Activated CD4-positive, alpha-beta T cell treated with anti-CD3 and anti-CD28 coated beads for 4 hours (primary cell): ENCODE results near the gene USP21.

ENCODE experiments used
- DNase-seq, 2 donors: peaks; one replicate each; pipeline ENCODE4 v3.0.0-alpha.2; 2020

Gene USP21

DNA sequence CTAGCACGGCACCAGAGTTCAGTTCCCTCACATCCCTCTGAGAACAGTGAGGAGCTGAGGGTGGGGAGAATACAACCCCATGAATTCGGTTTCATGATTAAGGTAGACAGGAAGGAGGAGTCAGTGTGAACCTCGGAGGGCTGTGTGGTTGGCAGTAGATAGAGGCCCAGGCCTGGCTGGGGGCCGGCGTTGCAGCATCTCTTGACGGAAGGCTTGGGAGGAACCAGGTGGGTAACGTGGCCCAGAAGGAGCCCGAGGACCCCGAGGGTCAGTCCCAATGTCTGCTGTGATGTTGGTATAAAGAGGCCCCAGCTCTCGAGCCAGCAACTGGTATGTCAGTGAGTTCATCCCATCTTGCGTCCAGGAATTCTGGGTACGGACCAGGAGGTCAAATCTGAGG is 12.4 kb downstream of the USP21 start:
- DNase-seq = no peak

DNA sequence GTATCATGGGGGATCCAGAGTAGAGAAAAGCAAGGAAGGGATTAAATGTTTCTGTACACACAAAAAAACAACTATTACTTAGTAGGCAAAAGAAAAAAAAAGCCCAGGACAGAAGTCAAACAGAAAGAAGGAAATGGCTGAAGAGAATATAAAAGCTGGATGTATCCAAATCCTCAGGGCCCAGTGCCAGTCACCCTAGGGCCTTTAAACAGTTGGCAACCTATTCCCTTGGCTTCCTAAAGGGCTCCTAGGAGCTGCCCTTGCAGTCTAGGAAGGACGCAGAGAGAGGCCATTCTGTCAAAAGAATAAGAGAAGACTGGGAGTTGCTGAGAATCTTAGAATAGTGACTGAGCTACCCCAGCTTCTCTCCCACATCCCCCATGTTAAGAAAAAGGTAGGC is 13.0 kb downstream of the USP21 start:
- DNase-seq = no peak

DNA sequence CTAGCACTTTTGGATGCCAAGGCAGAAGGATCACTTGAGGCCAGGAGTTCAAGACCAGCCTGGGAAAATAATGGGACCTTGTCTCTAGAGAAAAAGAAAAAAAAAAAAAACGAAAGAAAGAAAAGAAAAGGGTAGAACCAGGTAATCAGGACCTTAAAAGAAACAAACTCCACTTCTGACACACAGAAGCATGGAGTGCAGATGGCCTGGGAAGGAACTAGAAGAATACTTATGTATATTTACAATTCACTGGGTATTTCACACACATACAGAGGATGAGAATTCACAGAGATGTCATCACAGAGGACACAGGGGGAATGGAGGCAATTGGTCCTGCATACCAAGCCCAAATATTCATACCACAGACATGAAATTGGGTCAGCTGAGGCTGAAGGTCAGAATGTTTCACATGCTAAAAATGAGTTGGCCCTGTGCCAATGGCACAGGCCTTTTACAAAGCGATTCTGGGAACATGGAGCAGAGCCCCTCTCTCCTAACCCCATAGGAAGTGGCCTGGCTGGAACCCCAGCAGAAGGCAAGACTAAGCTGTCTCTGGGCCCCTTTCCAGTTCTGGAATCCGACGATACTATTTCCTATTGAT is 13.6 kb downstream of the USP21 start:
- no peak for DNase-seq

DNA sequence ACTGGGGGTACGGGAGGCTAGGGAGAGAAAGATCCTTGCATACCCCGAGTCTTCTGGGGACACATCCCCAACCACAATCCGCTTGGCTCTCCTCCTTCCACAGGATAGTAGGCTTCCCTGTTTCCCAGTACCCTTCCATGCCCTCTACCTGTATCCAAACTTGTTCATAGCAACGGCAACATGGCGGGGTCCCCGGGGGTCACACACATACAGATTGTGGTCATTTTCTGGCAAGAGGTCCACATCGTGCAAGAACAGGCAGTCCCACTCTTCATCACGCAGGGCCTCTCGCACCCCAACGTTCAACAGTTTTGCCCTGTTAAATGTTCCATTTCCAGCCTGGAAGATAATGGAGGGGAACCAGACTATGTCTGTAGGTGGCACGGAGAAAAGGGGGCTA is 14.4 kb downstream of the USP21 start:
- no peak for DNase-seq

DNA sequence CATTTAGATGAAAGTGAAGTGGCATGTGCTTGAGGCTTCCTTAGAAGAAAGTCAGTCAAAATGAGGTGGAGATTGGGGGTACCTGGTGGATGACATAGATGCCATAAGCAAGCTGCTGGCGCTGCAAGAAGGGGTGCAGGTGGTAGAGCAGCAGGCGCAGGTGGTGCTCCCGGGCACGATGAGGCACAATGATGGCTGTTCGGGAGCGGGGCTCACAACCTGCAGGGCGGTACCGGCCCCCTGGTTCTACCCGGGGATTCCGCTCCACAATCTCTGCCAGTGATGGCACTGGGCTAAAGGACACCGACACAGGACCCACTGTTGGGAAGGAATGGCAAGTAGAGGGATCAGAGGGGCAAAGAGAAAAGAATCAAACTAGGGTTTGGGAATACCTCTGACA is 15.6 kb downstream of the USP21 start:
- no peak for DNase-seq

DNA sequence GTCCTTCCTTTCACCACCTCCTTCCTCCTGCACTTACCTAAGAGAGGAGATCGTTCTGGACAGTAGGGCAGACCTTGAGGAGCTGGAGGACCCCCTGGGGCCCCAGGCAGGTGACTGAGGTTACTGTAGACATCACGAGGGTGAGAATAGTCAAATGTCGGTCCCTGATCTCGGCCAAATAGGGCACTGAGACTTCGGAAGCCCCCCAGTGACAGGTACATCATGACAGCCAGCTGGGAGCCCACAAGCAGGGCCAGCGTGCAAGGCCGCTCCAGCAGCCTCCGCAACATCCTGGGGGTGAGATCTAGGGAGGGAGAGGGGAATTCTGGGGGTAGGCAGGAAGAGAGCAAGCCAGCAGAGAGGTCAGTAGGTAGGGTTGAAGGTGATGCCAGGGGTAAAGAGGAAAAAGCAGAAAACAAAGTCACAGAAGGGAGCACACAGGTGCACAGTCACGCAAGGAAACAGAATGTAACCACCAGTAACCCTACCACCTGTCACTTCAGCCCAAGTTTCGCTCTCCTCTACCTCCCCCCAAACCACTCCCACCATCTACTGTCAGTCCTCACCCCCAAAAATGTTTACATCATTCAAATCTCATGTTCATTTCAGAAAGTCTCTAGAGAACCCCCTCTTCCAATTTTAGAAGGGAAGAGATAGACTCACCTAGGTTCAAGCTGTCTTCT is 16.6 kb downstream of the USP21 start:
- DNase-seq = no peak

DNA sequence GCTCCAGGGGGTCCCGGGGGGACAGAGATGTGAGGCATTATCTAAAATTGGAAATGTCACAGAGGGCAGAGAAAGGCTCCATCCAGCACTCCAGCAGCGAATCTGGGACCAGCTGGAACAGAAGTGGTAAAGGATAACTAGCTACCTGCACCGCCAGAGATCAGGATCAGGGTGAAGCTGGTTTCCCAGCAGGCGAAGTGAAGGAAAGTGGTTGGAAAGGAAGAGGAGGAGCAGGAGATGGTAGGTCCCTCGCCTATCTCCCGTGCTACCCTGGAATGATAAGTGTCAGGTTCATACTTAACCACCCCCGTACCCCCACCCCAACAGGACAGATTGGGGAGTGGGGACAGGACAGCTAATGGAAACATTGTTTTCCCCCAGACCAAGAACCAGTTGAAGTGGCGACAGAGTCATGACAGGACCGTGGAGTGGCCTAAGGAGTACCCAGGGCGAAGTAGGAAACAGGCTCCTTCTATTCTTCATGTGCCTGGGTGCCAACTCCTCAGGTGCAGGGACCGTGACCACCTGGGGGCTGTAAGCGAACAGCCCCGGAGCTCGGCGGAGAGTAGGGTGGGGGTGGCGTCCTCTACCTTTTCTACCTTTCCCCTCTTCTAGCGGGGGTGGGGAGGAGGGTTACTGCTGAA is 17.3 kb downstream of the USP21 start:
- DNase-seq = no peak

DNA sequence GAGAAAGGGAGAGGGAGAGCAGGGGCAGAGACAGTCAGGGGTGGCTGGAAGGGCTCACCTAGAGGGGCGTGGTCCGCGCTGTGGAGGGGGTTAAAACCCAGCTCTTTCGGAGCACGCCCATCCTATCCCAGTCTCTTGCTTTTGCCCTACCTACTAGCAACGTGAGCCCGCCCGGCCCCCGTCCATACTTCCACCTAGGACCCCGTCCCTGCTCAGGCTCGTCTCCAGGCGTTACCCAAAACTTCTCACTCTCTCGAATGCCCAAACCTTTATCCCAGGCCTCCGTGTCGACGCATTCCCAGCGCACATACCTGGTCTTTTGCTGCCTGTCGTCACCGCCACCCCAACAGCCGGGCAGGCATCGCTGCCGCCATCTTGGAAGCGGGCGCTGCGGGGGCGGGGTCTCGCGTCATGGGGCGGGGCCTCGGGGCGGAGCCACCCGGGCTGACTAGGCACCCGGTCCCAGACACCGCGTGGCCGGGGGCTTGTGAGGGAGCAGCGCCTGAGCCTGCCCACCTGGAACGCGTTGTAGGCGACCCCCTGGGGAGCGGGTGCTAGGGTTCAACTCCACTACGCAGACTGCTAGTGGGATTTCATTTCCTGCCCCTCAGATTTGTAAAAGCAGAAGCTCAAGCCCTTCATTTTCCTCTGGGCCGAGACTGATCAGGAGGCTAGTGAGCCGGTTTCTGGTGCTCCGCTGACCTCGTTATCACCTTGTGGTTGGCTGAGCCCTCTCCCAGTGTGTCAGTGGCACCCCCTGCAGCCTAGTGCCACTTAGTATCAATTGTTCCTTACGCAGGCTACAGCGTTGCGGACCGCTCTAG is 18.0 kb downstream of the USP21 start, which contains the start of gene B4GALT3:
TSS of gene B4GALT3 (minus strand) at position 396 of the 824 bp plus-strand sequence. CDS start 1,447 bp downstream, outside the sequence.
- peak; percentile 91 to 97 for DNase-seq

DNA sequence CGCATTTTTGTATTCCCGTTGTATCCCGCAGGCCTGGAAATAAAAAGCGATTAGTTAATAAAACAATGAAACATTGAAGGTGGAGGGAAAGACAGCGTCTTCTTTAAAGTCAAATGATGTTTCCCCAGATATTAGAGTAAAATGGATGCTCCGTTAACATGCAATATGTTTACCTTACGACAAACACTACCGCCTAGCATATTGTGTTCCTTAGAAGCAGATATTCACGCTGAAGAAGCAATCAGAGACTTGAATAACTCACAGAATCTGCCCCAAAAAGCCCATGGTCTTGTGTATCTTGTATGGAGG is 18.6 kb downstream of the USP21 start:
- no peak for DNase-seq

DNA sequence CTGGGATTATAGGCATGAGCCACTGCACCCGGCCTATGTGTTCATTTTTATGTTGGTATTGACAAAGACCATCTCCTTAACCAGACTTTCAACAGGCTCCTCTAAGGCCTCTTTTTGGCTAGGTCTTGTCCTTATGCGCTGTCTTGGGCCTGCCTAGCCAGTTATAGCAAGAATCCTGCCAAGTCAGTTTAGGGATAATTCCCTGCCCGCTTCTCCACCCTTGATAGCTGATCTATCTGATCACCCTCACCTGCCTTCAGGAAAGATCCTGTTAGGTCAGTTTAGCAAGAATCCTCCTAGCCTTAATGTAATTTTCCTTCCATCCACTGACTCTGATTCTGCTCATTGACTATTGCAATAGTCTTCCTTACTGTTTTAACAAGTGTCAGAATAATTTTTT is 20.4 kb downstream of the USP21 start:
- no peak for DNase-seq

DNA sequence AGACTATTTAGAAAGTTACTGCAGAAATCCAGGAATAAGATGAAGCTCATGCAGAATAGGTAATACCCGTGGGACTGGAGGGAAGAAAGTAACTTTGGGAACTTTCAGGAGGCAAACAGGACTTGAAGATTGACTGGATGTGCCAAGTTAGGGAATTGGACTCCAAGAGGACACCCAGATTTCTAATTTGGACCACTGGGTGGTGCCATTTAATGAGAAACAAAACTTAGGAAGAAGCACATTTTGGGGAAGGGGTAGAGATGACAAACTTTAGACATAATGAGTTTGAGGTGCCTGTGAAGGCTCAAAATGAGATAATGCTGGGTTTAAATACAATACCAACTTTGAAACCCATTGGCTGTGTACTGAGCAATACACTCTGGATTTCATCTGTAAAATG is 21.3 kb downstream of the USP21 start:
- no peak for DNase-seq

DNA sequence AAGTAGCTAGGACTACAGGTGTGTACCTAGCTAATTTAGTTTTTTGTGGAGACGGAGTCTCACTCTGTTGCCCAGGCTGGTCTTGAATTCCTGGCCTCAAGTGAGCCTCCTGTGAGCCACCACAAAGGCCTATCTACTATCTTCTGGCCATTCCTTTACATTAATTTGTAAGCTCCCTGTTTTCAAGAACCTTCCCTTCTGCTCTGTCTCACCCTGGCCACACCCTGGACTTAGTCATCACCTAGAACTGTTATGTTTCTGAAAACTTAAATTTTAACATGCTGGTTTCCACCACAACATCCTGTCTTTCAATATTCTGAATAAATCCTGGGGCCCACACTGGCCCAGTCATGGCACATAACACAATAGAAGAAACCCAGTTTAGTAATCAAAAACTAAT is 22.9 kb downstream of the USP21 start:
- peak; percentile 57 to 63 for DNase-seq

DNA sequence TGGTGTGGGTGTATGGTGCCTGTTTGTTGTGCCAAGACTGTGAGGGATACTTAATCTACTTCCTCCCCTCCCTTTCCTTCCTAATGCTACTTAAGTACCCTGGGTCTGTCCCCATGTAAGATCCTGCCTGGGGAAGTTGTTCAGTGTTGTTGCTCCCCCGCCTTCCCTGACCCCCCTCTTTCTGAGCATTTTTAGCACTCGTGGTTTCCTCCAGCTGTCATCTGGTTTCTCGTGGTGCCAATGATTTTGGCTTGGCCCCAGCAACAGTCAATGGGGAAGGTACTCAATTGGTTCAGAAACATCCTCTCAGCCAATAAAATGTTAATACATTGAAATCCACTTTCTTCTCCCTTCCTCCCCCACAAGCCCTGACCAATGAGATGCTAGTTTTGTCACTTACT is 26.0 kb downstream of the USP21 start:
- DNase-seq = peak; percentile 61 to 63

DNA sequence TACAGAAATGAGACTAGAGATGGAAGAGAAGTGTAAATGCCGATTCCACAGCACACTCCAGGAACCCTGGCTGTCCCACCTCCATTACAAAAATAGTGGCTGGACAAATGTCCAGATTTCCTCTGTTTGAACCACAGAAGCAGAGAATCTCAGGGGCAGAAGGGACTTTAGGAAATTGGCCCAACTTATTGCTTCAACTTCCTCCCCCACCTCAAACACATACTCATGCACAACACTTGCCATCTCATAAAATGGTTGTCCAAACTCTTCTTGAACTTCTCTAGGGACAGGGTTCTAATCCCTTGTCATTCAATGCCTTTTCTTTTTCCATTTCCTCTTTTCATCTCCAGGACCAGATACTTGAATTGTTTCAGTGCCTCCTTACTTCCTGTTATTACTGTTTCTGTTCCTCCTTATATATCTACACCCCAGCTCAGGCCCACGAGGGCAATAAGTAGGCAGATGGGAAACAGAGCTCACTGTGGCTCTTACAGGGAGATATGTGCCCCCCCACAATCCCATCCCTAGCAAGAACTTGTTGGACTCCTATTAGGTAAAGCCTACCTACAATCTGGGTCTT is 26.5 kb downstream of the USP21 start:
- DNase-seq = no peak

DNA sequence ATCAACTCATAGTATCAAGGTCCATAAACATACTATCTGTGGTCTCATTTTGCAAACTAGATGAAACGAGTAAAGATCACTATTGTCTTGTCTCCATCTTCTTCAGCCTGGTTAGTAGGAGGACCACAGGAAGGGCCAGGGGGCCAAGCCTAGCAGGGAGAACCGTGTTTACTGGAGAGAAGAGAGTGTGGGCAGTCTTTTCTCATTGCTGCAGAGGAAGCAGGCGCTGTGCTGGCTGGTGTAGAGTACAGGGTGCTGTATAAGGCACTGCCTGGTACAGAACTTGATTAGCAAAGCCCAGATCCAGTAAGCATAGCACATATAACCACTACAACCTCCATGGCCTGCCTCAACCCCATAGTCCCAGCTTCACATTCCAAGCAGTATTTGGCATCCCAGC is 28.0 kb downstream of the USP21 start:
- no peak for DNase-seq

DNA sequence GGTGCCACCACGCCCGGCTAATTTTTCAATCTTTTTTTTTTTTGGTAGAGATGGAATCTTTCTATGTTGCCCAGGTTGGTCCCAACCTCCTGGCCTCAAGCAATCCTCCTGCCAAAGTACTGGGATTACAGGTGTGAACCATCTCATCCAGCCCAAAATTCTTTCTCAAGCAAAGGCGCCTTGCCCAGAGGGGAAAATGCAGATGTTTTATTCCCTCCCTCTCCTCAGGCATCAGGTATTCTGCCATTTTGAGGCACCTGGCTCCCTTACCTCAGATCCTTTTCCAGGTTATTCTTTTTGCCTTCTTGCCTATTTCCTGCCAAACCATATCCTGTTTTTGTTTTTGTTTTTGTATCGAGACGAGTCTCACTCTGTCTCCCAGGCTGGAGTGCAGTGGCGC is 29.1 kb downstream of the USP21 start:
- no peak for DNase-seq

DNA sequence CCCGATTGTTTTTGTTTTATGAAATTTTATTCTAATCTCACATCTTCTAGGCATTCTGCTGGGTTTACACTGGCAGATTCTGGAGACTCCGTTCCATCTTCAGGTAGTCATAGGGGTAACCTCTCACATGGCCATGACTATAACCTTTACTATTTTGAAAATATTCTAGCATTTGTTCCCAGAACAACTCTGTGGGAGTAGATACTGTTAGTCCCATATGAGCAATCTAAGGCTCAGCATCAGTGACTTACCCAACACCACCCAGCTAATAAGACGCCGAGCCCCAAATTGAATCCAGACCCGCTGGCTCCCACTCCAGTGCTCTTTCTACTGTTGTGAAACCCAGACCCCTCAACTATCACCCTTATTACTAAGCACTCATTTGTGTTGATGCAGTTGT is 29.7 kb downstream of the USP21 start:
- DNase-seq = no peak

DNA sequence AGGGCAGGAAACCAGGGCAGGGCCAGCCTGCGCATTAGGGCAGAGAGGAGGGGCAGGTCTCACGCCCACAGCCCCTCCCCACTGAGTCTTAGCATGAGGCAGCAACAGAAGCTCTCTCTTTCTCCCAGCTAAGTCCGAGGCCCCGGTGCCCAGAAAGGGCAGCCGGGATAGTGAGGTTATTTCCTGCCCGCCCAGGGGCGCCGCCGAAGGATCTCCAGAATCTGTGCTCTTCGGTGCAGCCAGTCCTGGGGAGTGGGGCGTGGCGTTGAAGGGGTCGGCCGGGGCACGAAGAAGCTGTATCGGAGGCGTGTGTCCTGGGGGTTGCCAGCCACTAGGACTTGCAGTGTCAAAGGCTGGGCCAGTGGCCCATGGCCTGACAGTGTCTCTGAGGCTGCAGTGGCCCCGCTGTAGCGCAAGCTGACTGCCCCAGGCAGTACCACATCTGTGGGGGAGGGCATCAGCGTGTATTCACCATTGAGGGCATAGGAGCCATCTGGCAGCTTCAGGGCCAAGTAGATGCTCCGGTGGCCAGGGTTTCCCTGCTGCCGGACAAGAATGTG is 31.7 kb downstream of the USP21 start:
- DNase-seq = no peak

DNA sequence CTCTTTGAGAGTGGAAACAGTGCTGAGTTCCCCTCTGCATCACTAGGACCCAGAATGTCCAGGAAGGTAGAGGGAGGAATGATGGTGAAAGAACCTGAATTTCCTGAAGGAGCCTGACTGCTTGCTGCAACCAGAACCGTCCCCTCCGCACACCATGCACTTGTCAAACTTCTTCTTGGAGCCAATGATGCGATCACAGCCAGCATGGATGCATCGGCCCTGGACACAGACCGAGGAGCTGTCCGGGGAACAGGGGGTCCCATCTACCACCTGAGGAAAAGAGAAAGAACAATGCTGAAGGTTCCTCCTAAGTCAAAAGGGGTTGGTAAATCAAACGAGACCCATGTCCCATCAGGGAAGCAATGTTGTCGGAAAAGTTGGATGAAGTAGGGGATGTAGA is 32.7 kb downstream of the USP21 start:
- no peak for DNase-seq

DNA sequence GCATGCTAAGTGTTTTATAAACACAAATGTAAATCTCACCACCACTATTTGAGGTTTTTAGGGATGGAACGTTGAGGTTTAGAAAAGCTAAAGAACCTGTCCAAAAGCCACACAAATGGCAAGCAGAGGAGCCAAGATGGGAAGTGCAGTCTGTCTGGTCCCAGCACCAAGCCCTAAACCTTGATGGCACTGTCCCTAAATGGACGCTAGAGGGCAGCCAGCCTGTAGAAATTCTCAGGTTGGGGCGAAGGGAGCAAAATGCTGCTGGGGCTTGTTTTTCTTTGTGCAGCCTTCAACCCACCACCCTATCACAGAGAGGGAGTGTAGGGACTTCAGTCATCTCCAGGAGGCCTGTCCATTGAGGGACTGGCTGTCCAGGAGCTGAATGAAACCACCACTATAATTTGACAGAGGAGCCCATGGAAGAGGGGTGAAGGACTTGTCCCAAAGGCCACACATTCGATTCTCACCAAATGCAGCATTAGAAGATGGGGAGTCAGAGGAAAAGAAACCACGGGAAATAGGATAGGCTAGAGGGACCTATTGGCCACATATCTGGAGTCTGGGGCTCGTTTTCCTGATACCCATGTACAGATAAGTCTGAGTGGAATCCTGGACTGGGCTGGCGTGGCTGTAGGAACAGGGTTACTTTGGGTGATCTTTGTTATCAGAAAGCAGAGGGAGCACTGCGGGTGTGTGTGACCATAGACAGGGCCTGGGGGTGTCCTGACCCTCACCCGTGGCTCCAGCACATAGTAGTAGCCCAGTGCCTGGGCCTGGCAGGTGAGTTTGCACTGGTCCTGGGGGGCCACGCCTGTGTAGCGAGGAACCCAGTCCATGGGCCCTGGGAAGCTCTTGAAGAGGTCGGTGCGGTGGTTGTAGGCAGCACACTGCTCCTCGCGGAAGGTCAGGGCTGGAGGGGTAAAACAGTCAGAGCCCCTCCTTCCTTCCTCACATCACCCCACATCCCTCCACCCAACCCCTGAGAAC is 33.5 kb downstream of the USP21 start:
- peak; percentile 64 to 67 for DNase-seq

DNA sequence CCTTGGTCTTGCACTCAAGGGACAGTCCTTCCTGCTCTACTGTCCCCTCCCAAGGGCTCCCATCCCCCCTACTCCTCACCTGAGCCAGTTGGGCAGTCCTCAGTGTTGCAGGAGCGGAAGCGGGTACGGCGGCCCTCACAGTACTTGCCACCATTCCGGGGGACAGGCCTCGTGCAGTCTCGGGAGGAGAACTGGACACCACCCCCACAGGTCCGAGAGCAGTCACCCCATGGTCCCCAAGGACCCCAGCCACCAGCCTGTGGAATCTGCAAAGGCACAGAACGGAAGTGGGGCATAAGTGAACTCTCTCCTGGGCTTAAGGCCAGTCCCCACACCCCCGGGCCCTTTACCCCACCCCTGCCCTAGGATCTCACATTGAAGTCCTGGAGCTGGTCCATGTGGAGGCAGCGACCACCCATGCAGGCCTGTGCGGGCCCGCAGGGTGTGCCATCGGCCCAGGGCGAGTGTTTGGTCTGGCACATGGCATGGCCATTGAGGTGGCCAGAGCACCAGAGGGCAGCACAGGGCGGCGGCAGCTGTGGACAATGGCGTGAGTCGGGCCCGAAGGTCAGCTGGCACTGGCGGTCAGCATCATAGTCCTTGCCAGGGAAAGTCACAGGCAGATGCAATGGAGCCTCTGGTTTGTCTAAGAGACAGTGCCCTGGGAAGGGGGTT is 34.4 kb downstream of the USP21 start:
- no peak for DNase-seq
